Stimulated activated CD4-positive, alpha-beta T cell treated with anti-CD3 and anti-CD28 coated beads, Interleukin-1b, Interleukin-23, amount 100 ng/mL, for 48 hours (primary cell): Measurements from ENCODE around the gene MED6.

ENCODE experiments used
- DNase-seq: peaks from one replicate; pipeline ENCODE4 v3.0.0-alpha.2; 2020

The MED6 gene

DNA sequence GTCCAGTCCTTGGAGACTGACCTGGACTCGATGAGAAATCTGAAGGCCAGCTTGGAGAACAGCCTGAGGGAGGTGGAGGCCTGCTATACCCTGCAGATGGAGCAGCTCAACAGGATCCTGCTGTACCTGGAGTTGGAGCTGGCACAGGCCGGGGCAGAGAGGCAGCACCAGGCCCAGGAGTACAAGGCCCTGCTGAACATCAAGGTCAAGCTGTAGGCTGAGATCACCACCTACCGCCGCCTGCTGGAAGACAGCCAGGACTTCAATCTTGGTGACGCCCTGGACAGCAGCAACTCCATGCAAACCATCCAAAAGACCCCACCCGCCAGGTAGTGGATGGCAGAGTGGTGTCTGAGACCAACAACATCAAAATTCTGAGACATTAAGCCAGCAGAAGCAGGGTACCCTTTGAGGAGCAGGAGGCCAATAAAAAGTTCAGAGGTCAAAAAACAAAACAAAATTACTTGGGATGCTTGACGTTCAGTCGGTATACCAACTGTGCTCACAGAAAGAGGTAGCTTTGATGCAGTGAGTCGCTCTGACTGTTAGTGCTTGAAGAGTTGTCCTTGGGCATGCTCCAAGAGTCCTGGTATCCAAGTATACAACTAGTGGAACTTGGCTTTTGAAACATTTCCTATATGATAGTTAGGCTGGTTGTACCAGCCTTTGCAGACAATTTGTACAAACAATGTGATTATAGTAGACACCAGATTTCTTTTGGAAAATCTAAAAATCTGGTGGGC lies 4.8 kb downstream of the MED6 start:
- DNase-seq, result no peak

DNA sequence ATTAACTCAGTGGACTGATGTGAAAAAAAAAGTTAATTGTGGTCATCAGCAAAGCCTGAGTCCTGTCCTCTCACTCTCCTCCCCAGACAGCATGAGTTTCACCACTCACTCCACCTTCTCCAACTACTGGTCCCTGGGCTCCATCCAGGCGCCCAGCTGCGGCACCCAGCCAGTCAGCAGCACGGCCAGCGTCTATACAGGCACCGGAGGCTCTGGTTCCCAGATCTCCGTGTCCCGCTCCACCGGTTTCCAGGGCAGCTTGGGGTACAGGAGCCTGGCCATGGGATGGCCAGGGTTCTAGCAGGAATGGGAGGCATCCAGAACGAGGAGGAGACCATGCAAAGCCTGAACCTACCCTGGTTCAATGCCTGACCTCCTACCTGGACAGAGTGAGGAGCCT lies 6.0 kb downstream of the MED6 start:
- DNase-seq, result no peak

DNA sequence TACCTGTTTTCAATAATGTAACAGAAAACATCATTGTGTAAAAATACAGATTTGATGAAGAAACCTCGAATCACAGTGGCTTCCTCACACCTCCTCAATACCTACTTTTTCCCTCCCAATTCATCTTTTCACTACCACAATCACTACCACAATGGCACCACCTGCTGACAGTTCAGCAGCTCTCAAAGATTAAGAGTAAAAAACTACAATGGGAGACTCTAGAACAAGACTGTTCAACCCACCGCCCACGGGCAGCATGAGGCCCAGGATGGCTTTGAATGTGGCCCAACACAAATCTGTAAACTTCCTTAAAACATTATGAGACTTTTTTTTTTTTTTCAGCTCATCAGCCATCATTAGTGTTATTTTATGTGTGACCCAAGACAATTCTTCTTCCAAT lies 15.2 kb downstream of the MED6 start:
- DNase-seq, result no peak

DNA sequence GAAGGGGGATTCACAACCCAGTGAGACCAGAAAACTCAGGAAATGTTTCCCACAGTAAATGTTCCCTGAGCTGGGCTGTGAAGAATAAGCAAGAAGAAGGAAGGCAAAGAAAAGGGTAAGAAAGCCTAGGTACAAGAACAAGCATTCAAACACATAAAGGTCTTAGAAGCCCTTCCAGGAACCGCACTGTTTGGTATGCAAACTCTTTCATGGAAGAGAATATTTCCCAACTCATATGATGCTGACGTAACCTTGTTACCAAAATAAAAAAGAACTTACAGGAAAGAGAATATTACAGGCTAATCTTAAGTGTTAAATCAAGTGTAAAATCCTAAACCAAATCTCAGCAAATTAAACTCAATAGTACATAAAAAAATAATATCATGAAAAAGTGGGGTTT lies 23.6 kb downstream of the MED6 start:
- DNase-seq, result no peak

DNA sequence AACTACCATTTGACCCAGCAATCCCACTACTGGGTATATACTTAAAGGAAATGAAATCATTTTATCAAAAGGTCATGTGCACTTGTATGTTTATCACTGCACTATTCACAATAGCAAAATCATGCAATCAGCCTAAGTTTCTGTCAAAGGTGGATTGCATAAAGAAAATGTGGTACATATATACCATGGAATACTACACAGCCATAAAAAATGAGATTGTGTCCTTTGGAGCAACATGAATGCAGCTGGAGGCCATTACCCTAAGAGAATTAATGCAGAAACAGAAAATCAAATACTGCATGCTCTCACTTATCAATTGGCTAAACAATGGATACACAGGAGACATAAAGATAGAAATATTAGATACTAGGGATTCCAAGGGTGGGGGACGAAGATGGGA lies 27.4 kb downstream of the MED6 start:
- no peak for DNase-seq

DNA sequence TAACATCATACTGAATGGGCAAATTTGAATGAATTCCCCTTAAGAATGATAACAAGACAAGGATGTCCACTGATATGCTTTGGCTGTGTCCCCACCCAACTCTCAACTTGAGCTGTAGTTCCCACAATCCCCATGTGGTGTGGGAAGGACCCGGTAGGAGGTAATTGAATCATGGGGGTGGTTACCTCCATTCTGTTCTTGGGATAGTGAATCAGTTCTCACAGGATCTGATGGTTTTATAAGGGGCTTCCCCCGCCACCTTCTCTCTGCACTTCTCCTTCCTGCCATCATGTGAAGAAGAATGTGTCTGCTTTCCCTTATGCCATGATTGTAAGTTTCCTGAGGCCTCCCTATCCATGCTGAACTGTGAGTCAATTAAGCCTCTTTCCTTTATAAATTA lies 29.3 kb downstream of the MED6 start:
- no peak for DNase-seq

DNA sequence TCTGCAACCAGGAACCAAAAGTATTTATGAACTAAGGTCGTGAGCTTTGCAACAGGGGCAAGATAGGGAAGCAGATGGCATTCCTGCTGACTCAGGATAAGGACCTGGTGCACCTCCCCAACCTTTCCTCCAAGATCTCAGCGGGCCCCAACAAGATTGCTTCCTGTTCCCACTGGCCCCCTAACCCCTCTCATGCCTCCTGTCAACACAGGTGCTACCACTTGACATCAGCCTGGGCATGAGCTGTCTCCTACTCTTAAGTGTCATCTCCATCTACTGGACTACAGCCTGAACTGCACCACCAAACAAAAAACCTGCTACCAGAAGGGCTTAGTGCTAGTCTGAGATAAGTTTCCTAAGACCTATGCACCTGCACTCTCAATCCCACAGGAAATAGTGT lies 32.7 kb downstream of the MED6 start:
- peak; percentile 19 for DNase-seq

DNA sequence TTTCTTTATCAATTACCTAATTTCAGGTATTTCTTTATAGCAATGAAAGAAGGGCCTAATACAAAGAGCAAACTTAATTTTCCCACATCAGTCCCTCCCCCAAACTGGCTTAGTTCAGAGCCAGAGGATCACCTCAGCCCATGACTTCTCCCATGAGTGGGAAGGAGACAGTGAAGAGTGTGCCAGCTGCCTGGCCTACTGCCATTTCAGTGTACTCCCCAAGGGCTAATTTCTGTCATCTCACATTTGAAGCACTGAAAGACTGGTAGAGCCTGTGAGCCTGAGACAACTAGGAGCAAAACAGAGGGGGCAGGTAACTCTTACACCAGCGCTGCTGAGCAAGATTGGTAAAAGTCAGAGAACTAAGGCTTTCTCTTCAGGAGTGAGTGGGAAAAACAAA lies 36.6 kb downstream of the MED6 start:
- DNase-seq, result no peak

DNA sequence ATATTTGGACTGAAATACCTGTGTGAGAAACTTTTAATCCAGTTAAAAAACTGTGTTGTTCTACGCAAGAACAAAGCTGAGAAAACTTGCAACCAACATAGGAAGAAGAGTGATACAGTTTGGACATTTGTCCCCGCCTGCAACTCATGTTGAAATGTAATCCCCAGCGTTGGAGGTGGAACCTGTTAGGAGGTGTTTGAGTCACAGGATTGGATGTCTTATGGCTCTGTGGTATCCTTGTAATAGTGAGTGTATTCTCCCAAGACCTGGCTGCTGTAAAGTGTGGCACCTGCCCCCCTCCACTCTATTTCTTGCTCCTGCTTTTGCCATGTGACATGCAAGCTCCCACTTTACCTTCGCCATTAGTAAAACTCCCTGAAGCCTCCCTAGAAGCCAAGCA lies 37.0 kb downstream of the MED6 start:
- DNase-seq, result no peak

DNA sequence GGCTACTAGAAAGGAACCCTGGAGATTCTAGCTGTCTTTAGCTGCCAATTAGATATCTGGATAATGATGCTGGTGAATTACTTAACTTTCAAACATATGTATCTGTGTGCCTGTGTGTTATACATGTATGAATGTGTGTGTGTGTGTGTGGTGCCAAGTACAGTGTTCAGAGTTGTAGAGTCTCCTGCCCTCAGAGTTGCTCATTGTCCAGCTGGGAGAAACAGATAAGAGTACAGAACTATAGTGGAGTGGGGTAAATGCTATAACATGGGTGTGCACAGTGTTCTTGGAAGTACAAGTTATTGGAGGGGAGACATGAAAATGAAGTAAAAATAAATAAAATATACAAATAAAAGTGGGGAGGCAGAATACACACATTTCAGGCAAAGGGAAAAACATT lies 42.1 kb downstream of the MED6 start:
- no peak for DNase-seq

DNA sequence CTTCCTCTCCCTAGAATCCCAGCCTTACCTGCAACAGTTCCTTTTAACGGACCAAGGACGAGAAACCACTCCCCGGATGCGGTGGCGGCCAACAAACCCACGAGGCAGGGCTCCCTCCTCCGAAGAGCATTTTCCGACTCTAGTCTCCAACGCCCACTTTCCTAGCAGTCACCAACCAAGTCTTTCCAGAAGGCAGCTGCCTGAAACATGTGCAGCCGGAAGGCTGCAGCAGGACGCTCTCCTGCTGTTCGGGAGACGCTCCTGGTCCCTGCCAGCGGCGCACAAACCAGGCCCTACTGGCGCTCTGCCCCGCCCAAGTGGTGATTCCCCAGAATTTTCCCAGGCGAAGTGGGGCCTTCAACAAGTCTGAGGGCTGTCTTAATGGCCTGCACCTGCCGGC lies 44.6 kb downstream of the MED6 start:
- no peak for DNase-seq

DNA sequence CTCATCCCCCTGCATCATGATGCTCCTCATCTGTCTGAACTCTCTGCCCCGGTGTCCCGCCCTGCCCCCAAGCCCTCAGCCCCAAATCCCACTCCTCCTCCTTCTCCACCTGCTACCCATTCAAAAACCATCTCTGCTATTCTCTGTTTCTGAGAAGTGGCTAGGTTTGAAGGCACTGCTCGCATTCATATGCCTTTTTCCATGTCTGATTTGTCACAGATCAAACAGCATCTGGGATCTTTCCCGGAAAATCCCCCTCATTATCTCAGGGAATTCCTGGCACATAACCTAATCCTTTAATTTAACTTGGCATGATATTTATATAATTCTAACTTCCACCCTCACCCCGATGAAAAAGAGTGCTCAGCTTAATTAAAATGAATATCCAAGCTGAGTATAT lies 62.4 kb downstream of the MED6 start:
- no peak for DNase-seq

DNA sequence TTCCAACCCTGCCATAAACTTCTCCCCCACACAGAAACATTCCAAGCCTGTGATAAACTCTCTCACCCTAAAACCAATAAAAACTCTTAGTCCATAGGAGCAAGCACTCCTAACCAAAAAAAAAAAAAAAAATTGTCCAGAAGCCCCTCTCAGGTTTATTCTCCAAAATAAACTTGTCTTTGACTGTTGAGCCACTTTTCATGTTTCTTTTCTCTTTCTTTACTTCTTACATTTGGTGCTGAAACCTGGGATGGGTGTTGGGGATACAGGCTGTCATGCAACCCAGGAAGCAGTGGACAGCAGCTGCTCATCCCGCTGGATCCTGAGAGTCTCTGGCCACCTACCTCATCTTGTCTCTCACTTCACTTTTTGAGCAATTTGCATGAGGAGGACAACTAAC lies 63.6 kb downstream of the MED6 start:
- no peak for DNase-seq

DNA sequence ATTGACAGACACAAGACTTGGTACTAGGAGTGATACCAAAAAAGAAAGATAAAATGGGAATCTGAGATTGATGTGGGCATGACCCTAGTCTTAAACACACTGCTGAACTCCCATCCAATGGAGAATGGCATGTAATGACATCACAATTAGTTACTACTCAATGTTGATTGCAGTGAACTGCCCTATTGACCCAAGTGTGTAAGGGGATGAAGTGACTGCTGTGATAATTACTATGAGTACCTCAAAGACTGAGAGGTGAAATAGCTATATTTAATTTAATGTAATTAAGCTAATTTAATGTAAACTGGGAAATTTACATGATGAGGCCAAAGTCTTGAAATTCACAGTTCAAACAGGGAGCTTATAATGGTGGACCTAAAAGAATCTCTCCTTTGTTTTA lies 65.6 kb downstream of the MED6 start, which contains the start of gene ADAM20:
TSS of gene ADAM20 (minus strand) at position 101 of the 400 bp plus-strand sequence. CDS start 10,247 bp downstream, outside the sequence.
- DNase-seq, result no peak
